WTC11 (cell line): ENCODE results near the gene IRX5. TPM values are rescaled to one million over a fixed set of nuclear protein-coding genes. Genes with fewer than 3 reads are reported as not detected.

Experiments
- ATAC-seq: fragments of 200-7000 bp; cut with Tn5 transposase; 2 replicates; pipeline ENCODE4 v1.10.0; 2021; ENCODE audit warnings: mild to moderate bottlenecking, moderate library complexity
- CTCF ChIA-PET: fragments of 300-600 bp; sonication (Branson Sonifier 250); formaldehyde crosslinking; loops from one replicate; lab custom pipeline; 2021; ENCODE audit warnings: antibody characterized with exemption; lab: Charles Lee
- POLR2A ChIA-PET: fragments of 350-600 bp; sonication (Branson Sonifier 250); formaldehyde crosslinking; loops from one replicate; lab custom pipeline; 2021; ENCODE audit warnings: antibody characterized with exemption; lab: Charles Lee
- DNase-seq: peaks from one replicate; pipeline ENCODE4 v3.0.0; 2021; ENCODE audit warnings: low spot score
- H3K27ac Mint-ChIP-seq: 2 replicates; pipeline ENCODE4 v1.8.0; 2021; ENCODE audit warnings: mixed read lengths
- H3K27me3 Mint-ChIP-seq: 2 replicates; pipeline ENCODE4 v1.8.0; 2021; ENCODE audit warnings: low read depth, mild to moderate bottlenecking, moderate library complexity, mixed read lengths
- H3K36me3 Mint-ChIP-seq: 2 replicates; pipeline ENCODE4 v1.8.0; 2021; ENCODE audit warnings: mixed read lengths
- H3K4me1 Mint-ChIP-seq: 2 replicates; pipeline ENCODE4 v1.8.0; 2022; ENCODE audit warnings: mixed read lengths
- H3K4me3 Mint-ChIP-seq: 2 replicates; pipeline ENCODE4 v1.8.0; 2021; ENCODE audit warnings: mild to moderate bottlenecking, moderate library complexity, mixed read lengths
- H3K9me3 Mint-ChIP-seq: 2 replicates; pipeline ENCODE4 v1.8.0; 2021; ENCODE audit warnings: mixed read lengths
- ESRRA ChIP-seq: sonication (generic); formaldehyde crosslinking; IDR thresholded peaks from 2 replicates; pipeline ENCODE4 v1.8.1; 2022; ENCODE audit warnings: mild to moderate bottlenecking, missing genetic modification reagents, borderline replicate concordance
- JAZF1 ChIP-seq: fragments of 250-450 bp; sonication (Bioruptor Pico); IDR thresholded peaks from 2 replicates; pipeline ENCODE4 v1.9.0; 2021; ENCODE audit warnings: moderate library complexity, mild to moderate bottlenecking, inconsistent platforms
- NFE2L1 ChIP-seq: sonication (generic); formaldehyde crosslinking; IDR thresholded peaks from 2 replicates; pipeline ENCODE4 v1.8.1; 2023; ENCODE audit warnings: missing genetic modification reagents
- NFYB ChIP-seq: sonication (generic); formaldehyde crosslinking; conservative IDR thresholded peaks from 2 replicates; pipeline ENCODE4 v1.8.0; 2022; ENCODE audit warnings: low read depth, missing genetic modification reagents
- NR1H2 ChIP-seq: sonication (generic); formaldehyde crosslinking; IDR thresholded peaks from 2 replicates; pipeline ENCODE4 v1.9.0; 2021; ENCODE audit warnings: mild to moderate bottlenecking, moderate library complexity, missing genetic modification reagents
- OVOL2 ChIP-seq: fragments of 250-450 bp; sonication (Bioruptor Pico); IDR thresholded peaks from 2 replicates; pipeline ENCODE4 v1.9.0; 2021; ENCODE audit warnings: mild to moderate bottlenecking, borderline replicate concordance
- TP53 ChIP-seq: sonication (generic); formaldehyde crosslinking; IDR thresholded peaks from 2 replicates; pipeline ENCODE4 v1.8.1; 2023; ENCODE audit warnings: mild to moderate bottlenecking, missing genetic modification reagents
- ZNF121 ChIP-seq: sonication (generic); formaldehyde crosslinking; IDR thresholded peaks from 2 replicates; pipeline ENCODE4 v1.8.0; 2023; ENCODE audit warnings: missing genetic modification reagents
- ZNF263 ChIP-seq: sonication (generic); formaldehyde crosslinking; IDR thresholded peaks from 2 replicates; pipeline ENCODE4 v1.8.1; 2022; ENCODE audit warnings: low read depth, mild to moderate bottlenecking, moderate library complexity, missing genetic modification reagents
- ZNF423 ChIP-seq: fragments of 250-450 bp; sonication (Bioruptor Pico); IDR thresholded peaks from 2 replicates; pipeline ENCODE4 v2.1.2; 2022; ENCODE audit warnings: mild to moderate bottlenecking, moderate library complexity
- total RNA-seq: library from RNA; stranded (reverse); gene quantifications from 3 replicates; pipeline ENCODE4 v1.2.3, GENCODE V29; 2021
- TF ChIP-seq, protein P1 (sequence below): fragments of 200-600 bp; IDR thresholded peaks from 2 replicates; pipeline ENCODE4 v1.8.0; 2022; ENCODE audit warnings: antibody characterized with exemption
- TF ChIP-seq, protein P2 (sequence below): fragments of 250-450 bp; sonication (Bioruptor Pico); IDR thresholded peaks from 2 replicates; pipeline ENCODE4 v1.9.0; 2021; ENCODE audit warnings: moderate library complexity, mild to moderate bottlenecking, inconsistent platforms, borderline replicate concordance
- TF ChIP-seq, protein P3 (sequence below): sonication (generic); formaldehyde crosslinking; IDR thresholded peaks from 2 replicates; pipeline ENCODE4 v1.8.1; 2022; ENCODE audit warnings: missing genetic modification reagents, borderline replicate concordance
- TF ChIP-seq, protein P4 (sequence below): sonication (generic); formaldehyde crosslinking; IDR thresholded peaks from 2 replicates; pipeline ENCODE4 v1.8.1; 2023; ENCODE audit warnings: mild to moderate bottlenecking, missing genetic modification reagents, moderate library complexity
- TF ChIP-seq, protein P5 (sequence below): sonication (generic); formaldehyde crosslinking; IDR thresholded peaks from 2 replicates; pipeline ENCODE4 v1.8.1; 2022; ENCODE audit warnings: mild to moderate bottlenecking, moderate library complexity, missing genetic modification reagents
- TF ChIP-seq, protein P6 (sequence below): fragments of 250-450 bp; sonication (Bioruptor Pico); IDR thresholded peaks from 2 replicates; pipeline ENCODE4 v1.9.0; 2021; ENCODE audit warnings: mild to moderate bottlenecking, borderline replicate concordance
- TF ChIP-seq, protein P7 (sequence below): sonication (generic); formaldehyde crosslinking; IDR thresholded peaks from 2 replicates; pipeline ENCODE4 v1.8.1; 2023; ENCODE audit warnings: mild to moderate bottlenecking, missing genetic modification reagents

Gene IRX5
- total RNA-seq, 1 experiment from 2014 or later, result 0.35 TPM

DNA sequence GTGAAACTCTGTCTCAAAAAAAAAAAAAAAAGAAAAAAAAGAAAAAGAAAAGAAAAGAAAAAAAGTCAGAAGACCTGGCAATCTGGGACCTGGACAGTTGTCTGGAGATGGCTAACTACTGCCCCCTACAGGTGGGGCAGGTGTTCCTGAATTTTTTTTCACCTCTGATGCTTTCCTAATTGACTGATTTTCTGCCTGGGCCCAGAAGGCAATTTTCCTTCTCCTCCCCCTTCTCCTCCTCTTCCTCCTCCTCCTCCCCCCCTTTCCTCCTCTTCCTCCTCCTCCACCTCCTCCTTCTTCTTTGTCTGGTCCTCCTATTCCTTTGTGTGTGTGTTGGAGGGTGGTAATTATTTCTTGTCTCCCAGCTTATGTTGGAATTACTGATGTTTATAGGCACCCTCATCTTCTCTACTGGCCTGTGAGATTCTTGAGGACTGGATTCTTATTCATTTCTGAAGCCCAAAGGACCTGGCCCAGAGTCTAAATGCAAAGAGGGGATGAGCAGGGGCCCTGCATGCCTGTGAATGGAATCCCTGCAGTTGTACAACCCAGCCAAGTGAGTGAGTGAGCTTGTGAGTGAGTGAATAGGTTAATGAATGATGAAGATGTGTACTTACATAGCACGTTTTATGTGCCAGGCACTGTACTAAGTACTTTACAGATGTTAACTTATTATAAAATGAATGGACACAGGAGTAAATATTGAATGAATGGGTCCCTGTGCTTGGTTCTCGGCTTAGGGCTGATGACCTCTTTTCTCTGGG, 26.9 kb downstream of the IRX5 start:
- TF ChIP-seq ESRRA (CRISPR knock-in tag) (no peak), ZNF121 (CRISPR knock-in tag) (no peak), JAZF1 (CRISPR knock-in tag) (no peak)
- TF ChIP-seq, protein P1, sequence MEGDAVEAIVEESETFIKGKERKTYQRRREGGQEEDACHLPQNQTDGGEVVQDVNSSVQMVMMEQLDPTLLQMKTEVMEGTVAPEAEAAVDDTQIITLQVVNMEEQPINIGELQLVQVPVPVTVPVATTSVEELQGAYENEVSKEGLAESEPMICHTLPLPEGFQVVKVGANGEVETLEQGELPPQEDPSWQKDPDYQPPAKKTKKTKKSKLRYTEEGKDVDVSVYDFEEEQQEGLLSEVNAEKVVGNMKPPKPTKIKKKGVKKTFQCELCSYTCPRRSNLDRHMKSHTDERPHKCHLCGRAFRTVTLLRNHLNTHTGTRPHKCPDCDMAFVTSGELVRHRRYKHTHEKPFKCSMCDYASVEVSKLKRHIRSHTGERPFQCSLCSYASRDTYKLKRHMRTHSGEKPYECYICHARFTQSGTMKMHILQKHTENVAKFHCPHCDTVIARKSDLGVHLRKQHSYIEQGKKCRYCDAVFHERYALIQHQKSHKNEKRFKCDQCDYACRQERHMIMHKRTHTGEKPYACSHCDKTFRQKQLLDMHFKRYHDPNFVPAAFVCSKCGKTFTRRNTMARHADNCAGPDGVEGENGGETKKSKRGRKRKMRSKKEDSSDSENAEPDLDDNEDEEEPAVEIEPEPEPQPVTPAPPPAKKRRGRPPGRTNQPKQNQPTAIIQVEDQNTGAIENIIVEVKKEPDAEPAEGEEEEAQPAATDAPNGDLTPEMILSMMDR, result peak; percentile 61
- TF ChIP-seq, protein P2, sequence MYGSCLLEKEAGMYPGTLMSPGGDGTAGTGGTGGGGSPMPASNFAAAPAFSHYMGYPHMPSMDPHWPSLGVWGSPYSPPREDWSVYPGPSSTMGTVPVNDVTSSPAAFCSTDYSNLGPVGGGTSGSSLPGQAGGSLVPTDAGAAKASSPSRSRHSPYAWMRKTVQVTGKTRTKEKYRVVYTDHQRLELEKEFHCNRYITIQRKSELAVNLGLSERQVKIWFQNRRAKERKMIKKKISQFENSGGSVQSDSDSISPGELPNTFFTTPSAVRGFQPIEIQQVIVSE (CRISPR knock-in tag), result no peak
- Mint-ChIP-seq H3K27ac (no peak overlapping the region), H3K4me1 (peaks cover 2% of the 10 kb centered on the region), H3K36me3 (no peaks in the 10 kb centered on the region), H3K27me3 (peaks cover 4% of the 10 kb centered on the region), H3K4me3 (no peak overlapping the region), H3K9me3 (peaks cover 3% of the 10 kb centered on the region; the same call in 1 of the 2 replicates)
- CTCF ChIA-PET, result interaction anchor here (0.6 to 2.9 kb wide), 42 partner anchors 9 to 1201 kb away, joined by 3 to 22 read pairs (median 4); partner anchors contain the start of gene IRX6
- ATAC-seq, result no peak
- POLR2A ChIA-PET, result interaction anchor here (0.6 kb wide), 2 partner anchors 13 to 371 kb away, joined by 3 to 4 read pairs; no protein-coding TSS in a partner anchor
- peak; percentile 61 for DNase-seq

DNA sequence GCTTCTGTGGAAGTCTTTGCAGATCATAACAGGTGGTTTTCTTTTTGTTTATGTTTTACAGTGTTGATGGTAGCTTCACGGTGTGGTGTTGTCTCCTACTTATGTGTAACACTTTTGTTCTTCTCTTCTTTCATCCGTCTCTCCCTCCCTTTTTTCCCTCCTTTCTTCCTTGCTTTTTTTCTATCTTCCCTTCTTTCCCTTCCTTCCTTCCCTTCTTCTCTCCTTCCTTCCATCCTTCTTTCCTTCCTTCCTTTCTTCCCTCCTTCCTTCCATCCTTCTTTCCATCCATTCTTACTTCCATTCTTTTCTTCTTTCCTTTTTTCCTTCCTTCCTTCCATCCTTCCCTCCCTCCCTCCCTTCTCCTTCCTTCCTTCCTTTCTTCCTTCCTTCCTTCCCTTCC, 31.4 kb downstream of the IRX5 start:
- Mint-ChIP-seq H3K27me3 (no peaks in the 10 kb centered on the region; the same call in 1 of the 2 replicates), H3K4me3 (no peak overlapping the region), H3K4me1 (peaks cover 5% of the 10 kb centered on the region), H3K9me3 (no peaks in the 10 kb centered on the region)
- CTCF ChIA-PET, result no interaction called here
- POLR2A ChIA-PET, result no interaction called here
- TF ChIP-seq, protein P3, sequence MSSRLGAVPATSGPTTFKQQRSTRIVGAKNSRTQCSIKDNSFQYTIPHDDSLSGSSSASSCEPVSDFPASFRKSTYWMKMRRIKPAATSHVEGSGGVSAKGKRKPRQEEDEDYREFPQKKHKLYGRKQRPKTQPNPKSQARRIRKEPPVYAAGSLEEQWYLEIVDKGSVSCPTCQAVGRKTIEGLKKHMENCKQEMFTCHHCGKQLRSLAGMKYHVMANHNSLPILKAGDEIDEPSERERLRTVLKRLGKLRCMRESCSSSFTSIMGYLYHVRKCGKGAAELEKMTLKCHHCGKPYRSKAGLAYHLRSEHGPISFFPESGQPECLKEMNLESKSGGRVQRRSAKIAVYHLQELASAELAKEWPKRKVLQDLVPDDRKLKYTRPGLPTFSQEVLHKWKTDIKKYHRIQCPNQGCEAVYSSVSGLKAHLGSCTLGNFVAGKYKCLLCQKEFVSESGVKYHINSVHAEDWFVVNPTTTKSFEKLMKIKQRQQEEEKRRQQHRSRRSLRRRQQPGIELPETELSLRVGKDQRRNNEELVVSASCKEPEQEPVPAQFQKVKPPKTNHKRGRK (CRISPR knock-in tag), result 0 out of 2 replicates have a peak, but pooled peaks have one; percentile 72
- no peak for TF ChIP-seq TP53 (CRISPR knock-in tag)
- TF ChIP-seq, protein P4, sequence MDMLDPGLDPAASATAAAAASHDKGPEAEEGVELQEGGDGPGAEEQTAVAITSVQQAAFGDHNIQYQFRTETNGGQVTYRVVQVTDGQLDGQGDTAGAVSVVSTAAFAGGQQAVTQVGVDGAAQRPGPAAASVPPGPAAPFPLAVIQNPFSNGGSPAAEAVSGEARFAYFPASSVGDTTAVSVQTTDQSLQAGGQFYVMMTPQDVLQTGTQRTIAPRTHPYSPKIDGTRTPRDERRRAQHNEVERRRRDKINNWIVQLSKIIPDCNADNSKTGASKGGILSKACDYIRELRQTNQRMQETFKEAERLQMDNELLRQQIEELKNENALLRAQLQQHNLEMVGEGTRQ, result no peak
- TF ChIP-seq, all 79 proteins: peak for 1
- H3K27ac Mint-ChIP-seq, result no peak overlapping the region
- ATAC-seq (no peak), DNase-seq (no peak)
- H3K36me3 Mint-ChIP-seq, result no peaks in the 10 kb centered on the region

DNA sequence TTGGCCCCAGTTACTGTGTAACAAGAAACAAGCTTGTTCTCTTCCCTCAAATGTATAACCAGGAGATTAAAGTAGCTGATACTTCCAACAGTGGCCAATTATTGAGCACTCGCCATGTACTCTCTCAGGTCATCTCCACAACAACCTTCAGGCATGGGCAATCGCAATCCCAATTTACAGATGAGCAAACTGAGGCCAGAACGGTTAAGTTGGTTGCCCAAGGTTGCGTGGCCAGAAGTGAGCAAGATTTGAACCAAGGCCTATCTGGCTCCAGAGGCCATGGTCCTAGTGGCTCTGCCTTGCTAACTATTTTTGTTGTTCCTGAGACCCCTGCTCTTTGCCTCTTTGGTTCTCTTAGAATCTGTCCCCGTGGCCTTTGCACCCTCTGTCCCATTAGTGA, 33.6 kb downstream of the IRX5 start:
- Mint-ChIP-seq H3K27ac (no peak overlapping the region), H3K36me3 (no peaks in the 10 kb centered on the region), H3K4me1 (peaks cover 5% of the 10 kb centered on the region), H3K27me3 (no peaks in the 10 kb centered on the region; the same call in 1 of the 2 replicates), H3K9me3 (no peaks in the 10 kb centered on the region), H3K4me3 (no peak overlapping the region)
- ChIA-PET CTCF (interaction anchor here (1.3 kb wide), 1 partner anchor 8 kb away, joined by 3 read pairs; no protein-coding TSS in a partner anchor), POLR2A (no interaction called here)
- DNase-seq (no peak), ATAC-seq (no peak)
- no peak for TF ChIP-seq OVOL2 (CRISPR knock-in tag)
- TF ChIP-seq ZNF423 (CRISPR knock-in tag), result no peak
- TF ChIP-seq NFE2L1 (CRISPR knock-in tag), result no peak
- TF ChIP-seq, protein P5, sequence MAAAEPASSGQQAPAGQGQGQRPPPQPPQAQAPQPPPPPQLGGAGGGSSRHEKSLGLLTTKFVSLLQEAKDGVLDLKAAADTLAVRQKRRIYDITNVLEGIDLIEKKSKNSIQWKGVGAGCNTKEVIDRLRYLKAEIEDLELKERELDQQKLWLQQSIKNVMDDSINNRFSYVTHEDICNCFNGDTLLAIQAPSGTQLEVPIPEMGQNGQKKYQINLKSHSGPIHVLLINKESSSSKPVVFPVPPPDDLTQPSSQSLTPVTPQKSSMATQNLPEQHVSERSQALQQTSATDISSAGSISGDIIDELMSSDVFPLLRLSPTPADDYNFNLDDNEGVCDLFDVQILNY, result no peak
- no peak for TF ChIP-seq NR1H2 (CRISPR knock-in tag)
- TF ChIP-seq, protein P6, sequence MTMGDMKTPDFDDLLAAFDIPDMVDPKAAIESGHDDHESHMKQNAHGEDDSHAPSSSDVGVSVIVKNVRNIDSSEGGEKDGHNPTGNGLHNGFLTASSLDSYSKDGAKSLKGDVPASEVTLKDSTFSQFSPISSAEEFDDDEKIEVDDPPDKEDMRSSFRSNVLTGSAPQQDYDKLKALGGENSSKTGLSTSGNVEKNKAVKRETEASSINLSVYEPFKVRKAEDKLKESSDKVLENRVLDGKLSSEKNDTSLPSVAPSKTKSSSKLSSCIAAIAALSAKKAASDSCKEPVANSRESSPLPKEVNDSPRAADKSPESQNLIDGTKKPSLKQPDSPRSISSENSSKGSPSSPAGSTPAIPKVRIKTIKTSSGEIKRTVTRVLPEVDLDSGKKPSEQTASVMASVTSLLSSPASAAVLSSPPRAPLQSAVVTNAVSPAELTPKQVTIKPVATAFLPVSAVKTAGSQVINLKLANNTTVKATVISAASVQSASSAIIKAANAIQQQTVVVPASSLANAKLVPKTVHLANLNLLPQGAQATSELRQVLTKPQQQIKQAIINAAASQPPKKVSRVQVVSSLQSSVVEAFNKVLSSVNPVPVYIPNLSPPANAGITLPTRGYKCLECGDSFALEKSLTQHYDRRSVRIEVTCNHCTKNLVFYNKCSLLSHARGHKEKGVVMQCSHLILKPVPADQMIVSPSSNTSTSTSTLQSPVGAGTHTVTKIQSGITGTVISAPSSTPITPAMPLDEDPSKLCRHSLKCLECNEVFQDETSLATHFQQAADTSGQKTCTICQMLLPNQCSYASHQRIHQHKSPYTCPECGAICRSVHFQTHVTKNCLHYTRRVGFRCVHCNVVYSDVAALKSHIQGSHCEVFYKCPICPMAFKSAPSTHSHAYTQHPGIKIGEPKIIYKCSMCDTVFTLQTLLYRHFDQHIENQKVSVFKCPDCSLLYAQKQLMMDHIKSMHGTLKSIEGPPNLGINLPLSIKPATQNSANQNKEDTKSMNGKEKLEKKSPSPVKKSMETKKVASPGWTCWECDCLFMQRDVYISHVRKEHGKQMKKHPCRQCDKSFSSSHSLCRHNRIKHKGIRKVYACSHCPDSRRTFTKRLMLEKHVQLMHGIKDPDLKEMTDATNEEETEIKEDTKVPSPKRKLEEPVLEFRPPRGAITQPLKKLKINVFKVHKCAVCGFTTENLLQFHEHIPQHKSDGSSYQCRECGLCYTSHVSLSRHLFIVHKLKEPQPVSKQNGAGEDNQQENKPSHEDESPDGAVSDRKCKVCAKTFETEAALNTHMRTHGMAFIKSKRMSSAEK, result no peak
- TF ChIP-seq NFYB (CRISPR knock-in tag), result no peak
- TF ChIP-seq, protein P7, sequence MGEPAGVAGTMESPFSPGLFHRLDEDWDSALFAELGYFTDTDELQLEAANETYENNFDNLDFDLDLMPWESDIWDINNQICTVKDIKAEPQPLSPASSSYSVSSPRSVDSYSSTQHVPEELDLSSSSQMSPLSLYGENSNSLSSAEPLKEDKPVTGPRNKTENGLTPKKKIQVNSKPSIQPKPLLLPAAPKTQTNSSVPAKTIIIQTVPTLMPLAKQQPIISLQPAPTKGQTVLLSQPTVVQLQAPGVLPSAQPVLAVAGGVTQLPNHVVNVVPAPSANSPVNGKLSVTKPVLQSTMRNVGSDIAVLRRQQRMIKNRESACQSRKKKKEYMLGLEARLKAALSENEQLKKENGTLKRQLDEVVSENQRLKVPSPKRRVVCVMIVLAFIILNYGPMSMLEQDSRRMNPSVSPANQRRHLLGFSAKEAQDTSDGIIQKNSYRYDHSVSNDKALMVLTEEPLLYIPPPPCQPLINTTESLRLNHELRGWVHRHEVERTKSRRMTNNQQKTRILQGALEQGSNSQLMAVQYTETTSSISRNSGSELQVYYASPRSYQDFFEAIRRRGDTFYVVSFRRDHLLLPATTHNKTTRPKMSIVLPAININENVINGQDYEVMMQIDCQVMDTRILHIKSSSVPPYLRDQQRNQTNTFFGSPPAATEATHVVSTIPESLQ (CRISPR knock-in tag), result no peak
- TF ChIP-seq ESRRA (CRISPR knock-in tag), result no peak
- no peak for TF ChIP-seq ZNF263 (CRISPR knock-in tag)
